GM21423 (cell line): Measurements from ENCODE around the gene TCN1.
"Not testable (repeated sequence)": the region's sequence is repeated elsewhere in the genome, so short reads cannot be mapped to it uniquely, and the experiment has no call there.

Source experiments
- ATAC-seq: cut with Tn5 transposase; IDR thresholded peaks from one replicate; pipeline ENCODE4 v1.9.1; 2021; ENCODE audit warnings: mild to moderate bottlenecking, moderate library complexity; ENCODE audit not compliant: unreplicated experiment

The TCN1 gene

GRCh38 chr11:59857439-59858434, 8.6 kb downstream of the TCN1 start:
- no peak for ATAC-seq

GRCh38 chr11:59854871-59855270, 11.4 kb downstream of the TCN1 start:
- ATAC-seq: no peak

- ATAC-seq: not testable (repeated sequence)
These were observed 14.9 kb downstream of the TCN1 start for GRCh38 chr11:59851416-59851815.

GRCh38 chr11:59849551-59849950, 16.7 kb downstream of the TCN1 start:
- ATAC-seq: not testable (repeated sequence)

GRCh38 chr11:59849129-59849528, 17.2 kb downstream of the TCN1 start:
- ATAC-seq: no peak

GRCh38 chr11:59848439-59848838, 17.8 kb downstream of the TCN1 start:
- ATAC-seq: not testable (repeated sequence)

- ATAC-seq: no peak
These were observed 18.7 kb downstream of the TCN1 start for GRCh38 chr11:59847626-59848025.

GRCh38 chr11:59846556-59846955, 19.7 kb downstream of the TCN1 start:
- no peak for ATAC-seq

- no peak for ATAC-seq
These were observed 20.9 kb downstream of the TCN1 start, which contains the start of gene CBLIF for GRCh38 chr11:59845399-59845798. CBLIF (minus strand) TSS chr11:59845499; CDS start chr11:59845453, 46 bp downstream.

GRCh38 chr11:59842316-59842715, 24.0 kb downstream of the TCN1 start:
- no peak for ATAC-seq

GRCh38 chr11:59841514-59841913, 24.8 kb downstream of the TCN1 start:
- ATAC-seq: peak; percentile 90

GRCh38 chr11:59839615-59840014, 26.7 kb downstream of the TCN1 start:
- no peak for ATAC-seq

- ATAC-seq: no peak
These were observed 32.7 kb downstream of the TCN1 start for GRCh38 chr11:59833602-59834001.

- no peak for ATAC-seq
These were observed 36.9 kb downstream of the TCN1 start for GRCh38 chr11:59829358-59829757.

- ATAC-seq: peak; percentile 92
These were observed 43.2 kb downstream of the TCN1 start for GRCh38 chr11:59822989-59823566.

- ATAC-seq: no peak
These were observed 47.7 kb downstream of the TCN1 start for GRCh38 chr11:59818572-59818971.

- not testable (repeated sequence) for ATAC-seq
These were observed 49.9 kb downstream of the TCN1 start for GRCh38 chr11:59816434-59816833.

- no peak for ATAC-seq
These were observed 50.5 kb downstream of the TCN1 start for GRCh38 chr11:59815754-59816153.

- no peak for ATAC-seq
These were observed 52.3 kb downstream of the TCN1 start for GRCh38 chr11:59814021-59814420.

- ATAC-seq: no peak
These were observed 52.9 kb downstream of the TCN1 start for GRCh38 chr11:59813364-59813763.

GRCh38 chr11:59812220-59812619, 54.1 kb downstream of the TCN1 start:
- no peak for ATAC-seq

GRCh38 chr11:59810911-59811259, 55.4 kb downstream of the TCN1 start:
- ATAC-seq: peak; percentile 11
